A673 (cell line): ENCODE data around the gene KLHL26. TPM values are rescaled to one million over a fixed set of nuclear protein-coding genes. Genes with fewer than 3 reads are reported as not detected.

ENCODE experiments used
- BruUV-seq: library from RNA; stranded (reverse); fragments of 400-500 nt; replicated peaks from 2 replicates; lab custom pipeline; 2021; lab: Mats Ljungman, UMichigan
- CTCF ChIA-PET: fragments of 300-600 bp; sonication (Branson Sonifier 250); formaldehyde crosslinking; loops from one replicate; lab custom pipeline; 2022; ENCODE audit warnings: antibody characterized with exemption; lab: Charles Lee
- POLR2A ChIA-PET: fragments of 300-600 bp; sonication (Branson Sonifier 250); formaldehyde crosslinking; loops from one replicate; lab custom pipeline; 2022; ENCODE audit warnings: antibody characterized with exemption; ENCODE audit not compliant: low non-redundant PET; lab: Charles Lee
- DNase-seq: peaks from one replicate; pipeline ENCODE4 v3.0.0-alpha.2; 2015; ENCODE audit warnings: low spot score
- H3K27ac ChIP-seq: fragments of 200-600 bp; sonication (generic); 2 replicates; pipeline ENCODE4 v1.5.1; 2016; ENCODE audit warnings: mixed run types, low read depth, mild to moderate bottlenecking, mixed read lengths, antibody characterized with exemption, low read length; ENCODE audit not compliant: poor library complexity, severe bottlenecking
- H3K27me3 ChIP-seq: fragments of 200-600 bp; sonication (generic); replicated peaks from 2 replicates; pipeline ENCODE4 v1.6.1; 2017; ENCODE audit warnings: mixed run types, low read depth, mild to moderate bottlenecking, mixed read lengths, antibody characterized with exemption, low read length; ENCODE audit not compliant: insufficient read depth, poor library complexity
- H3K36me3 ChIP-seq: fragments of 200-600 bp; sonication (generic); 2 replicates; pipeline ENCODE4 v1.6.1; 2016; ENCODE audit warnings: mixed run types, mild to moderate bottlenecking, mixed read lengths, antibody characterized with exemption, low read length; ENCODE audit not compliant: insufficient read depth, poor library complexity, severe bottlenecking
- H3K4me1 ChIP-seq: fragments of 200-600 bp; sonication (generic); 2 replicates; pipeline ENCODE4 v1.6.1; 2017; ENCODE audit warnings: mixed run types, mild to moderate bottlenecking, mixed read lengths, antibody characterized with exemption, low read length; ENCODE audit not compliant: insufficient read depth, poor library complexity, severe bottlenecking
- H3K4me3 ChIP-seq: fragments of 200-600 bp; sonication (generic); 2 replicates; pipeline ENCODE4 v1.5.1; 2016; ENCODE audit warnings: low read depth, mixed run types, mild to moderate bottlenecking, mixed read lengths, low read length; ENCODE audit not compliant: poor library complexity, severe bottlenecking
- H3K9me3 ChIP-seq: fragments of 200-600 bp; sonication (generic); 2 replicates; pipeline ENCODE4 v1.6.1; 2016; ENCODE audit warnings: mixed run types, low read depth, mild to moderate bottlenecking, mixed read lengths, antibody characterized with exemption, low read length; ENCODE audit not compliant: poor library complexity, severe bottlenecking
- EZH2 ChIP-seq: fragments of 200-600 bp; sonication (generic); IDR thresholded peaks from 2 replicates; pipeline ENCODE4 v1.6.1; 2017; ENCODE audit warnings: borderline replicate concordance, low read depth, mild to moderate bottlenecking, mixed read lengths, antibody characterized with exemption, low read length; ENCODE audit not compliant: poor library complexity, severe bottlenecking
- intact Hi-C: fragments of 100-400 bp; cut with micrococcal nuclease; formaldehyde crosslinking; loops from one replicate; pipeline ENCODE4 v1.10.0; 2022; ENCODE audit not compliant: unreplicated experiment
- total RNA-seq: library from RNA; stranded (reverse); gene quantifications from 2 replicates; pipeline ENCODE4 v1.2.3, GENCODE V29; 2021
- TF ChIP-seq, protein P1 (sequence below): fragments of 300-800, 200-600 bp; sonication (generic); conservative IDR thresholded peaks from 2 replicates; pipeline ENCODE4 v1.5.1; 2017; ENCODE audit warnings: low read depth, mild to moderate bottlenecking, antibody characterized with exemption, low read length, moderate library complexity, mixed read lengths

KLHL26 gene
- total RNA-seq, 1 experiment from 2014 or later, result 16.3 TPM

DNA sequence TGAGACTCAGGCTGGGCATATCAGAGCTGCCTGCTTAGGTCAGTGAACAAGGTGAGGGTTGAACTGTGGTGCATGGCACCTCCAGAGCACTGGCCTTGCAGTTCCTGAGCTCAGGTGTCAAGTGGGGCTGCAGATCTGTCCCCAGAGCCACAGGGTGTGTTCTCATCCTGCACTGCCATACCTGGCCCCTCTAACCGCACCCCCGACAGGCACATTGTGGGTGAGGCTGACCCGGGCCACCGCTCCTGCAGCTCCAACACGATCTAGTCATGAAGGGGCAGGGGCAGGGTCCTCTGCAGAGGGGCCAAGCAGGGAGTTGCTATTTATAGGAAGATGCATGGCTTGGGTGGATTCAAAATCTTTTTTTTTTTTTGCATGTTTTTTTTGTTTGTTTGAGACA is 30.0 kb downstream of the KLHL26 start:
- intact Hi-C loops, result no loop called here
- BruUV-seq, result no TSS peak
- POLR2A ChIA-PET, result no interaction called here
- Histone ChIP-seq H3K9me3 (no peaks in the 10 kb centered on the region), H3K4me1 (no peaks in the 10 kb centered on the region), H3K4me3 (no peak overlapping the region), H3K36me3 (peaks cover 14% of the 10 kb centered on the region), H3K27ac (no peak overlapping the region), H3K27me3 (no peaks in the 10 kb centered on the region)
- TF ChIP-seq, protein P1, sequence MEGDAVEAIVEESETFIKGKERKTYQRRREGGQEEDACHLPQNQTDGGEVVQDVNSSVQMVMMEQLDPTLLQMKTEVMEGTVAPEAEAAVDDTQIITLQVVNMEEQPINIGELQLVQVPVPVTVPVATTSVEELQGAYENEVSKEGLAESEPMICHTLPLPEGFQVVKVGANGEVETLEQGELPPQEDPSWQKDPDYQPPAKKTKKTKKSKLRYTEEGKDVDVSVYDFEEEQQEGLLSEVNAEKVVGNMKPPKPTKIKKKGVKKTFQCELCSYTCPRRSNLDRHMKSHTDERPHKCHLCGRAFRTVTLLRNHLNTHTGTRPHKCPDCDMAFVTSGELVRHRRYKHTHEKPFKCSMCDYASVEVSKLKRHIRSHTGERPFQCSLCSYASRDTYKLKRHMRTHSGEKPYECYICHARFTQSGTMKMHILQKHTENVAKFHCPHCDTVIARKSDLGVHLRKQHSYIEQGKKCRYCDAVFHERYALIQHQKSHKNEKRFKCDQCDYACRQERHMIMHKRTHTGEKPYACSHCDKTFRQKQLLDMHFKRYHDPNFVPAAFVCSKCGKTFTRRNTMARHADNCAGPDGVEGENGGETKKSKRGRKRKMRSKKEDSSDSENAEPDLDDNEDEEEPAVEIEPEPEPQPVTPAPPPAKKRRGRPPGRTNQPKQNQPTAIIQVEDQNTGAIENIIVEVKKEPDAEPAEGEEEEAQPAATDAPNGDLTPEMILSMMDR, result no peak
- no peak for TF ChIP-seq EZH2
- CTCF ChIA-PET, result no interaction called here
- no peak for DNase-seq

DNA sequence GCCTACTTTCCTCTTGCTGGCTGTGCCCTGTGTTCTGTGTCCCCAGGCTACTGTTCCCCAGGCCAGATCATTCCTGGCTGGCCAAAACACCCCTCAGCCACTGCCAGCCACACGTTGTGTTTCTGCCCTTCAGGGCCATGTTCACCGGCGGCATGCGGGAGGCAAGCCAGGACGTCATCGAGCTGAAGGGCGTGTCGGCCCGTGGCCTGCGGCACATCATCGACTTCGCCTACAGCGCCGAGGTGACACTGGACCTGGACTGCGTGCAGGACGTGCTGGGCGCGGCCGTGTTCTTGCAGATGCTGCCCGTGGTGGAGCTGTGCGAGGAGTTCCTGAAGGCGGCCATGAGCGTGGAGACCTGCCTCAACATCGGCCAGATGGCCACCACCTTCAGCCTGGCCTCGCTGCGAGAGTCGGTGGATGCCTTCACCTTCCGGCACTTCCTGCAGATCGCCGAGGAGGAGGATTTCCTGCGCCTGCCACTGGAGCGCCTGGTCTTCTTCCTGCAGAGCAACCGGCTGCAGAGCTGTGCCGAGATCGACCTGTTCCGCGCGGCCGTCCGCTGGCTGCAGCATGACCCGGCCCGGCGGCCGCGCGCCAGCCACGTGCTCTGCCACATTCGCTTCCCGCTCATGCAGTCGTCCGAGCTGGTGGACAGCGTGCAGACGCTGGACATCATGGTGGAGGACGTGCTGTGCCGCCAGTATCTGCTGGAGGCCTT is 30.9 kb downstream of the KLHL26 start:
- no peak overlapping the region for H3K4me3 ChIP-seq
- ChIA-PET POLR2A (no interaction called here), CTCF (no interaction called here)
- H3K9me3 ChIP-seq, result no peaks in the 10 kb centered on the region
- H3K27me3 ChIP-seq, result no peaks in the 10 kb centered on the region
- H3K27ac ChIP-seq, result no peak overlapping the region
- H3K4me1 ChIP-seq, result no peaks in the 10 kb centered on the region
- DNase-seq, result no peak
- BruUV-seq, result no TSS peak
- peaks cover 14% of the 10 kb centered on the region for H3K36me3 ChIP-seq
- no peak for TF ChIP-seq EZH2
- TF ChIP-seq, protein P1, result no peak
- intact Hi-C loops, result no loop called here

DNA sequence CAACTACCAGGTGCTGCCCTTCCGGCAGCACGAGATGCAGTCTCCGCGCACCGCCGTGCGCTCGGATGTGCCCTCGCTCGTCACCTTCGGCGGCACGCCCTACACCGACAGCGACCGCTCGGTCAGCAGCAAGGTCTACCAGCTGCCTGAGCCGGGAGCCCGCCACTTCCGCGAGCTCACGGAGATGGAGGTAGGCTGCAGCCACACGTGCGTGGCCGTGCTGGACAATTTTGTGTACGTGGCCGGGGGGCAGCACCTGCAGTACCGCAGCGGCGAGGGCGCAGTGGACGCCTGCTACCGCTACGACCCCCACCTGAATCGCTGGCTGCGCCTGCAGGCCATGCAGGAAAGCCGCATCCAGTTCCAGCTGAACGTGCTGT is 31.4 kb downstream of the KLHL26 start:
- intact Hi-C loops, result no loop called here
- no TSS peak for BruUV-seq

More for the DNA sequence above, 31.4 kb downstream of the KLHL26 start:
- Histone ChIP-seq H3K36me3 (peaks cover 14% of the 10 kb centered on the region), H3K4me1 (no peaks in the 10 kb centered on the region), H3K27ac (no peak overlapping the region), H3K27me3 (no peaks in the 10 kb centered on the region), H3K4me3 (no peak overlapping the region), H3K9me3 (no peaks in the 10 kb centered on the region)
- no peak for DNase-seq
- CTCF ChIA-PET, result no interaction called here
- POLR2A ChIA-PET, result no interaction called here
- TF ChIP-seq EZH2, result no peak
- TF ChIP-seq, protein P1, result no peak
